Neural progenitor cell (in vitro differentiated cells): ENCODE measurements around the gene PRR18.

ENCODE experiments used
- EZH2 ChIP-seq: fragments of 200-600 bp; sonication (generic); IDR thresholded peaks from 2 replicates; pipeline ENCODE4 v1.6.1; 2017; ENCODE audit warnings: antibody characterized with exemption, mild to moderate bottlenecking, moderate library complexity
- EZH2phosphoT487 ChIP-seq: fragments of 200-600 bp; sonication (generic); IDR thresholded peaks from 2 replicates; pipeline ENCODE4 v1.6.1; 2017; ENCODE audit warnings: antibody characterized with exemption
- TF ChIP-seq, protein P1 (sequence below): fragments of 200-600 bp; sonication (generic); IDR thresholded peaks from 2 replicates; pipeline ENCODE4 v1.5.1; 2017; ENCODE audit warnings: antibody characterized with exemption, mild to moderate bottlenecking

GRCh38 chr6:166266336-166266735 is 41.9 kb downstream of the PRR18 start:
- no peak for TF ChIP-seq EZH2phosphoT487
- TF ChIP-seq EZH2: no peak
- TF ChIP-seq, protein P1, sequence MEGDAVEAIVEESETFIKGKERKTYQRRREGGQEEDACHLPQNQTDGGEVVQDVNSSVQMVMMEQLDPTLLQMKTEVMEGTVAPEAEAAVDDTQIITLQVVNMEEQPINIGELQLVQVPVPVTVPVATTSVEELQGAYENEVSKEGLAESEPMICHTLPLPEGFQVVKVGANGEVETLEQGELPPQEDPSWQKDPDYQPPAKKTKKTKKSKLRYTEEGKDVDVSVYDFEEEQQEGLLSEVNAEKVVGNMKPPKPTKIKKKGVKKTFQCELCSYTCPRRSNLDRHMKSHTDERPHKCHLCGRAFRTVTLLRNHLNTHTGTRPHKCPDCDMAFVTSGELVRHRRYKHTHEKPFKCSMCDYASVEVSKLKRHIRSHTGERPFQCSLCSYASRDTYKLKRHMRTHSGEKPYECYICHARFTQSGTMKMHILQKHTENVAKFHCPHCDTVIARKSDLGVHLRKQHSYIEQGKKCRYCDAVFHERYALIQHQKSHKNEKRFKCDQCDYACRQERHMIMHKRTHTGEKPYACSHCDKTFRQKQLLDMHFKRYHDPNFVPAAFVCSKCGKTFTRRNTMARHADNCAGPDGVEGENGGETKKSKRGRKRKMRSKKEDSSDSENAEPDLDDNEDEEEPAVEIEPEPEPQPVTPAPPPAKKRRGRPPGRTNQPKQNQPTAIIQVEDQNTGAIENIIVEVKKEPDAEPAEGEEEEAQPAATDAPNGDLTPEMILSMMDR: no peak
